Measurements from ENCODE around the gene GALM.
"Not testable (repeated sequence)": the region's sequence is repeated elsewhere in the genome, so short reads cannot be mapped to it uniquely, and the experiment has no call there.

Gene GALM

GRCh38 chr2:38712871-38713270, 47.0 kb downstream of the GALM start:
- DNase-seq: no peak

GRCh38 chr2:38713338-38713737, 47.4 kb downstream of the GALM start:
- no peak for DNase-seq

GRCh38 chr2:38714941-38715340, 49.0 kb downstream of the GALM start:
- not testable (repeated sequence) for DNase-seq

DNA sequence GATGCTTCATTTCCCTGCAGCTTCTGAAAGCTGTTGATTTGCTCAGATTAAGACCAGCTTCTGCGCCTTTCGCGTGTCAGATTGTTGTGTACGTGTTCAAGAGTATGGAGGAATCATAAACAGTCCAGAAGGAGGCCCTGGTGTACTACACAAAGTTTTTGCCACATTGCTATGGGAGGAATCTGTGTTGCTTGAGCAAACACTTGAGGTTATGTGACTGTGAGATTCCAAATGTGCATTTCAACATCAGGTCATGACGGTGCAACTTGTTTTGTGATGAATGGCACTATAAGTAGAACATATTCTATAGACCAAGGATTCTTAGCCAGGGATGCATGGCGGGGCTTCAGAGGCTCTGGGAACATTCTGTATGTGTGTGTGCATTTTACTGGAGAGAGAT, 50.3 kb downstream of the GALM start:
- DNase-seq: no peak

DNA sequence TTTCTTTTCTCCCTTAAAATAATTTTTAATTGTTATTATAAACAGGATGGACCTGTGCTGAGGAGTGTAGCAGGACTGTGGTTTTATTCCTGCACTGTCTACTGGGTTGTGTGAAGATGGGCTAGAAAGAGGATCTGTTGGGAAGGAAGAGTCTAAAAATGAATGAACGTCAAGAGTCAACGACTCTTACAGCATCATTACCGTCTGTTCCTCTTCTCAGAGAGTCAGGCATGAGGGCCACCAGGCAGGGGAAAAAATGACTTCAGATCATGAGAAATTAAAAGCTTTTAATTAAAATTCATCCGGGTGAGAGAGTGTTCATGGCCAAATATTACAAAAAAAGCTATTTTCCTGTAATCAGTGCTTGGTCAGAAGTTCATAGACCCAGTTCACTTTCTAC, 52.7 kb downstream of the GALM start:
- no peak for DNase-seq

DNA sequence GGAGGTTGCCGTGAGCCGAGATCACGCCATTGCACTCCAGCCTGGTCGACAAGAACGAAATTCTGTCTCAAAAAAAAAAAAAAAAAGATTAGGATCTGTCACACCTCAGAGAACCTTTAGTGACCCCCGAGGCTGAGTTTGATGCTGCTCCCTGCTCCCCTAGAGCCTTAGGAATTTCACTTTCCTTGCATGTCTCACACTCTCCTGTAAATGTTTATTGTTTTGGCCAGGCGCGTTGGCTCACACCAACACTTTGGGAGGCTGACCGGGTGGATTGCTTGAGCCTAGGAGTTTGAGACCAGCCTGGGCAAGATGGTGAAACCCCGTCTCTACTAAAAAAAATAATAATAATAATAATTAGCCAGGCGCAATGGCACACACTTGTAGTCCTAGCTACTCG, 53.8 kb downstream of the GALM start:
- DNase-seq: no peak

DNA sequence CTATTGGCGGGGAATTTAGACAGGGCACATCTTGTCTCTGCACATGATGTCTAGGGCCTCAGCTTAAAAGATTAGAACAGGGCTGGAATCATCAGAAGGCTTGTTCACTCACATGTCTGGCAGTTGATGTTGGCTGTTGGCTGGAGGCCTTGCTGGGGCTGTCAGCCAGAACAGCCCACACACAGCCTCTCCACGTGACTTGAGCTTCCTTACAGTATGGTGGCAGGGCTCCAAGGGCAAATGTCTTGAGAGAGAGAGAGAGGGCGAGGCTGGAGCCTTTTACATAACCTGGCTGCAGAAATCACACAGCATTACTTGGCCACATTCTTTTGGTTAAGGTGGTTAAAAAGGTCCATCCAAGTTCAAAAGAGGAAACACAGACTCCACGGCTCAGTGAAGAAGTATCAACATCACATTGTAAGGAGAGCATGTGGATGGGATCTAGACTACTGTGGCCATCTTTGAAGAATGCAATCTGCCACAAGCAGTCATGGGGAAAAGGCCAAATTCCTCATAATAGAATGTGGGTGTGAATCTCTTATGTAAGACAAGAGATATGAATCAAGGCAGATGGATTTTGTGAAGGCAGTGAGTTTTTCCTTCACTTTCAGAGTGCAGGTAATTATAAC, 54.8 kb downstream of the GALM start:
- no peak for DNase-seq

- DNase-seq: no peak
Measured at GRCh38 chr2:38722271-38723061, 56.6 kb downstream of the GALM start.

- DNase-seq: no peak
Measured at GRCh38 chr2:38723173-38723572, 57.3 kb downstream of the GALM start.

DNA sequence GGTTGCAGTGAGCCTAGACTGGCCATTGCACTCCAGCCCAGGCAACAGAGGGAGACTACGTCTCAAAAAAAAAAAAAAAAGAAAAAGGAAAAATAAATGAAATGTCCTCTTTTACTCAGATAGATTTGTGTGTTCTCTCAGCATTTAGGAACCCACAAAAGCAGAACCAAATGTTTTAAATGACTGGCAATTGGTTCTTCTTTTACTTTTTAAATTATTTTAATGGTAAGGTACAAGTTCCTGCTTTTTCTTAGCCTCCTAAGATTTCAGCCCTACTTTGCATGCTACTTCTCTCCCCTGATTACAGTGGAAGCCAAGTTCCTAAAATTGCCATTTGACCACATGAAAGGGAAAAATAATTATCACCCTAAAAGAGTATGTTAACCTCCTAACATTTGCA, 61.7 kb downstream of the GALM start:
- no peak for DNase-seq

- no peak for DNase-seq
Measured at GRCh38 chr2:38728694-38729093, 62.8 kb downstream of the GALM start.

DNA sequence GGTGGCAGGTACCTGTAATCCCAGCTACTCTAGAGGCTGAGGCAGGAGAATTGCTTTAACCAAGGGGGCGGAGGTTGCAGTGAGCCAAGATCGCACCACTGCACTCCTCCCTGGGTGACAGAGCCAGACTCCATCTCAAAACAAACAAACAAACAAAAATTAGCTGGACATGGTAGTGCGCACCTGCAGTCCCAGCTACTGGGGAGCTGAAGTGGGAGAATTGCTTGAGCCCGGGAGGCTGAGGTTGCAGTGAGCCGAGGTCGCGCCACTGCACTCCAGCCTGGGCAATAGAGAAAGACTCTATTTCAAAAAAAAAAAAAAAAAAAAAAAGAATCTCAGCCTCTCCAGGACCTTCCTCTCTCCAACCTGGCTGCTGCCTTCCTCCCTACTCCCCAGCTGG, 65.2 kb downstream of the GALM start:
- DNase-seq: no peak

DNA sequence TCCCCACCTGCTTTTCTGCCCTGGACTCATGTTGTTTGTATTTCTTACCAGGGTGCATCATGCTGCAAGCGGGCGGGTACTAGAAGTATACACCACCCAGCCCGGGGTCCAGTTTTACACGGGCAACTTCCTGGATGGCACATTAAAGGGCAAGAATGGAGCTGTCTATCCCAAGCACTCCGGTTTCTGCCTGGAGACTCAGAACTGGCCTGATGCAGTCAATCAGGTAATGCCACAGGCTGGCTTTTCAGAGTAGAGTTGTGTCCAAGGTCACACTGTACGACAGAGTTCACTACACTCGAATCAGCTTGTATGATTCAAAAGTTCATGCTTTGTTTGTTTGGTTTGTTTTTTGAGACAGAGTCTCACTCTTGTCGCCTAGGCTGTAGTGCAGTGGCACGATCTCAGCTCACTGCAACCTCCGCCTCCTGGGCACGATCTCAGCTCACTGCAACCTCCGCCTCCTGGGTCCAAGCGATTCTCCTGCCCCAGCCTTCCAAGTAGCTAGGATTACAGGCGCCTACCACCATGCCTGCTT, 65.8 kb downstream of the GALM start:
- no peak for DNase-seq

DNA sequence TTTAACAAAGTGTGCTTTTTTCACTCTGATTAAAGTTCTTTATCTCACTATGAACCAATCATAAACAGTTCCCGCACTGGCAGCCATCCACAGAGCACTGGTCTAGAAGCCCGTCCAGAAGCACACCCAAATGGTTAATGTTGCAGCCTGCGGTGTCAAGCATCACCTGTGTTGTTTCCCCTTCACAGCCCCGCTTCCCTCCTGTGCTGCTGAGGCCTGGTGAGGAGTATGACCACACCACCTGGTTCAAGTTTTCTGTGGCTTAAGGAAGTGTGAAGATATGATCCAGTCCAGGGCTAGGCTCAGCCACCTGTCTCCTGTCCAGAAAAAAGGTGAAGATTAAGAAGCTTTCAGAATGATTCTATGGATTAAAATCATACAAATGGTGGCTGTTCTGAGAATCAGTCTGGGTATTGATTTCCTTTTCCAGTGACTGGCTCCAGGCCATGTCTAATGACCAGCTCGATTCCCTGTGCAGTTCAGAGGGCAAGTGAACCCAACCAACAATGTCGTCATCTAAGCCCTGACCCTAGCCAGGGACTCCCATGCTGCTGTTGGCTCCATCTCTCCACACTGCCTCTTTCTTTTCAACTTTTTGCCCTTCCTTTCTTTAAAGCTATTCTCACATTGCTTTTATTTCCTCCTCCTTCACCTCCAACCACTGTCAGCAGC, 67.5 kb downstream of the GALM start:
- no peak for DNase-seq

DNA sequence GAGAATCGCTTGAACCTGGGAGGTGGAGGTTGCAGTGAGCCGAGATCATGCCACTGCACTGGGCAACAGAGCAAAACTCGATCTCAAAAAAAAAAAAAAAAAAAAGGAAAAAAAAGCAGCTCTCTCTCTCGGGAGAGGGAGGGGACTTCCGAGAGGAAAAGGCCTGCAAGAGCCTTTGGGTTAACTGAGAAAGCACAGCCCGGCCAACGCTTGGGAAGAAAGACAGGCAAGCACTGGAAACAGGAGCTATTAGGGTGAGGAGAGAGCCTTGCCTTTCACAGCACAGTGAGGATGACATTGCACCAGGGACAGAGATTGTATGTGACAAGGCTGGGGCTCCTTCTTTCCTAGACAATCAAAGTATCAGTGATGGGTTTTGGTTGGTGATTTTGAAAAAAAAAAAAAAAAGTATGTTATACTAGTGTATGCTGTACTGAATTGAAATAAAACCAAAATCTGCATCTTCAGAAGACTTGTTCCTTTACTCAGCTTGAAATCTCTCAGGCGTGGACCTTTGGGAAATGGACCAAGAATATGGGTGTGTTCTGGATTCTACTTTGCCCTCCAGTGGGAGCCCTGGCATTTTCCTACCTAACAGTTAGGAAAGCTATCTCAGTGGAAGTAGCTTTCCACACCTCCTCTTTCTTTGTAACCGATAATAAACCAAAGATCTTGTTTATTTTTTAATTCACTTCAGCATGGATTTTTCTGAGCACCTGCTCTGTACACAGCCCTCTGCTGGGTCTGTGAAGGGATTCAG, 68.6 kb downstream of the GALM start:
- no peak for DNase-seq

DNA sequence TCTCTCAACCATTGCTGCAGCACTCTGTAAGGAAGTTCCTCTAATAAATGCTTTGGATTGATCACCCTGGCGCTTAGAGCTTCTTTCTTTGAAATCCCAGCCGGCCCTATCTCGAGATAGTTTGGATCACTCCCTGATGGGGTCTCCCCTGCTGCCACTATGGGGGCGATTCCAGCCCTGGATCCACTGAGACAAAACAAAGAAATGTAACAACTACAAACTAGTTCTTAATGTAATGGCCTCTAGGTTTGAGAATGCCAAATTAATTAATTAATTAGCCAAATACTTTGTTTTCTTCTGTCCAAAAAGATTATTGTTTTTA, 70.0 kb downstream of the GALM start:
- no peak for DNase-seq

DNA sequence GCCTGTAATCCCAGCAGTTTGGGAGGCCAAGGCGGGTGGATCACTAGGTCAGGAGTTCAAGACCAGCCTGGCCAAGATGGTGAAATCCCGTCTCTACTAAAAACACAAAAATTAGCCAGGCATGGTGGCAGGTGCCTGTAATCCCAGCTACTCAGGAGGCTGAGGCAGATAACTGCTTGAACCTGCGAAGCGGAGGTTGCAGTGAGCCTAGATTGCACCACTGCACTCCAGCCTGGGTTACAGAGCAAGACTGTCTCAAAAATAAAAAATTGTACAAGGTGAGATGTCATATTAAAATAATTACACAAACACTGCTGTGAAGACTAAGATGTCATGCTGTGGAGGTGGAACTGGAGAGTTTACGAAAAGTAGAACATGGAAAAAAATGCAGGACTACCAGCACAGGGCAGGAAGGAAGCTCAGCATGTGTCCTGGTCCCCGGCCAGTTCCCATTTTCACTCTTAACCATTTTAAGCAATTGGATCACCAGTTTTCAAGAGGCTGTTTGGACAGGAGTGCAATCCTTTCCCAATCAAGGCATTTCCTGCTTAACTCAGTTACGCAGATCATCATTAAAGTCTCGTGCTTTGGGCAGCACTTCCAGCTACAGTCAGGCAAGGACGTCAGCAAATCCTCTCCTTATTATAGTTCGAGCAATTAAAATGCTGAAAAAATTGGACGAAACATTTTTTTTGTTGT, 71.2 kb downstream of the GALM start:
- DNase-seq: not testable (repeated sequence)

DNA sequence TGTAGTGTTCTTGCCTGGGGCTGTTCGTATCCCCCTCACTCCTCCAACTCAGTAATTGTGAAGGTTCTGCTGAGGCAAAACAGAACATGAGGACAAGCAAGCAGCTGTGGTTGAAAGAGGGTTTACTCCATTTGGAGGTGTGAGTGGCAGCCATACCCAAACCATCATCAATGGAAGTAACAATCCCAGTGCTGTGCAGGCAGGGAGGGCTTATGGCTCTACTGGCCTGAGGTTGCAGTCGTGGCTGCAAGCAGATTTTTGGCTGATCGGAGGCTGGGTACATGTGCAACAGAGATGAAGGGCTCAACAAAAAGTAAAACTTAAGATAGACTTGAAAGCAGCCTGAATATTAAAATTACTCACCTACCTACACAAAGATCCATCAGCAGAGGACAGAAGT, 72.0 kb downstream of the GALM start:
- no peak for DNase-seq

- DNase-seq: no peak
Measured at GRCh38 chr2:38739524-38739923, 73.6 kb downstream of the GALM start.

- peak in 1 of 4 experiments; percentile 8 for DNase-seq
Measured at GRCh38 chr2:38740851-38741731, 75.2 kb downstream of the GALM start.

DNA sequence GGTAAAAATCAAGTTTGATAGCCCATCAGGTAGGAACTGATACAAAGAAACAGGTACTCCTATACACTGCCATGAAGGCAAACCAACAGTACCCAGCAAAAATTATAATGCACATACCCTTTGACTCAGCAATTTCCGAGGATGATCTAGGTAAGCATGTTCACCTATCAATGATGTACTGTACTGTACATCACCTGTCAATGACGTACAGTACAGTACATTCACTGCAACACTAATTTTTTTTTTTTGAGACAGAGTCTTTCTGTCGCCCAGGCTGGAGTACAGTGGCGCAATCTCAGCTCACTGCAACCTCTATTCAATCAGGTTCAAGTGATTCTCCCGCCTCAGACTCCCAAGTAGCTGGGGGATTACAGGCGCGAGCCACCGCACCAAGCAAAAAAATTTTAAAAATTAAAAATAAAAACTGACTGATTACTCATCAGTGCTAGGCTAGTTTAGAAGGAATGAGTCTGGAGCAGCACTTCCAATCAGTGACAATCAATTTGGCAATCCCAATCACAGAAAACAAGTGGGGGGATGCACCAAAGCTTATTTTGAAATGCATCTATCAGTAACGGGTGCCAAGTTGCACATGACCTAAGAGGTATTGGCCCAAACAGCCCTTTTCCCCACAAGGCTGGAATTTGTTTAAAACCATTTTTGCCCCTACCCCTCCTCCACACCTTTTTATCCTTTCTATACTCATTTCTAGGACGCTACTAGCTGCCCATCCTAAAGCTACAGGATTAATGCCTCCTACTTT, 77.1 kb downstream of the GALM start:
- no peak for DNase-seq
